NOMO-1 treated with DMSO at 0.1 percent for 48 hours (cell line): ENCODE results near the gene TRIAP1.
"Not testable (repeated sequence)": the region's sequence is repeated elsewhere in the genome, so short reads cannot be mapped to it uniquely, and the experiment has no call there.

ENCODE experiments used
- DNase-seq: peaks from one replicate; lab custom pipeline; 2025; ENCODE audit not compliant: unreplicated experiment; lab: John Stamatoyannopoulos, UW

Gene TRIAP1

GRCh38 chr12:120468821-120469449 is 22.8 kb upstream of the TRIAP1 start:
- peak; percentile 35 for DNase-seq

GRCh38 chr12:120468325-120468820 is 22.2 kb upstream of the TRIAP1 start:
- DNase-seq = peak; percentile 57

DNA sequence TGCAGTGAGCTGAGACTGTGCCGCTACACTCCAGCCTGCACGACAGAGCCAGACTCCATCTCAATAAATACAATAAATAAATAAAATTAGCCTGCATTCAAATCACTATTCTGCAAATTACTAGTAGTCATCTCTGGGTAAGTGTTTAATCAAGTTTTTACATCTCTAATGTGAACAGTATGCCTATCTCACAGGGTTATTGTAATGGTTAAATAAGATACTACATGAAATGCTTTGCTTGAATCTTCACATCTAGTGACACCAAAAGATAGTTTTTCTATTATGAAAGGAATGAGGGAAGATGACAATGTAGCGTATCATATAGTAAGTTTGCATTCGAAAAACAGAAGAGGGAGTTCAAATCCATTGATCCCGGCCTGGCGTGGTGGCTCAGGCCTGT is 21.3 kb upstream of the TRIAP1 start:
- no peak for DNase-seq

GRCh38 chr12:120466560-120467315 is 20.6 kb upstream of the TRIAP1 start:
- peak; percentile 36 for DNase-seq

DNA sequence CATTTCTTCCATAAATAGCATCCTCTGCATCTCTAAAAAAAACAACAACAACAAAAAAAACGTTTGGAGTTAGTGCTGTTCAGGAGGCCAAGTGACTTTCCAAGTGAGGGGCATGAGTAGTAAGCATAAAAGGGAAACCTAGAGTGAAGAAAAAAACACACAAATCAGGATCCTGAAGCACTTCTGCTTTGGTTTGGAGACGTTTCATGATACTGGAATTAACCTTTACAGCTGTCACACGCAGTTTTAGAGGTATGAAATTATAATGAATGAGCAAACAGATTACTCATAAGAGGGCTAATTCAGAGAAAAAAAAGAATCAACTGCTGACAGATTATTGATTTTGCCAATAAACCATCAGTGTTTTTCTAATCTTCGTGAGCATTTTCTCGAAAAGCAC is 19.6 kb upstream of the TRIAP1 start:
- DNase-seq = no peak

DNA sequence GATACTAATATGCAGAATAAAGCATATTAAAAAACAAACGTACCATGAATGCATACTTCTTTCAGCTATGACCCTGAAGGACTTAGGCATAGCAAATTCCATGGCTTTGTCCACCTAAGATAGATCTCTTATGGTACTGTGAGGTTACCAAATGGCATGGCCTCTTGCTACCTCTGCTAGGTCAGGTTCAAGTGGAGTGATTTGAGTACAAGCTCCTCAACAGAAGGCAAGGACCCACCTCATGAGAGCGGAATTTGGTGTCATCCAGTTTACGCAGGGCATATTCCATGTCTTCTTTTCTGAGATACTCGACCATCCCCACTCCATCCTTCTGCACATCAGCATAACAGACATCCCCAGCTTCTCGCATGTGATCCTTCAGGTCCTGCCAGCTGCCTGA is 17.5 kb upstream of the TRIAP1 start:
- DNase-seq = no peak

- no peak for DNase-seq
Measured at GRCh38 chr12:120462099-120462640, 16.0 kb upstream of the TRIAP1 start.

DNA sequence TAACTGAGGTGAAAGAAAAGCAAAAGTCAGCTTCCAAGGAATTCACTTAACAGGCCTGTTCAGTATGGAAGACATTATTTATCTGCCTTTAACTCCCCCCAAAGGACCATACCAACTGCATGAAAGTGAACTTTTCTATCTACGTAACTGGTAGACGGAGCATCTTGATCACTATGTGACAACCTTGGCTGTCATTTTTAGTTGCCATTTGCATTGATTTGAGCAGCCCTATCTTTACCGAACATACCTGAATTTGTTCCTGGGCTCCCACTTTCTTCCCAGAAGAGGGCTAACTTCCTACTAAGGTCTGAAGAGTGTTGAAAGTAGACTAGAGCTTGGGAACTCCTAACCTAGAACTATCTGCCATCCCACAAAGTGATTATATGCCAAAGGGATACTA is 14.0 kb upstream of the TRIAP1 start:
- DNase-seq = no peak

GRCh38 chr12:120457133-120457532 is 10.9 kb upstream of the TRIAP1 start:
- no peak for DNase-seq

DNA sequence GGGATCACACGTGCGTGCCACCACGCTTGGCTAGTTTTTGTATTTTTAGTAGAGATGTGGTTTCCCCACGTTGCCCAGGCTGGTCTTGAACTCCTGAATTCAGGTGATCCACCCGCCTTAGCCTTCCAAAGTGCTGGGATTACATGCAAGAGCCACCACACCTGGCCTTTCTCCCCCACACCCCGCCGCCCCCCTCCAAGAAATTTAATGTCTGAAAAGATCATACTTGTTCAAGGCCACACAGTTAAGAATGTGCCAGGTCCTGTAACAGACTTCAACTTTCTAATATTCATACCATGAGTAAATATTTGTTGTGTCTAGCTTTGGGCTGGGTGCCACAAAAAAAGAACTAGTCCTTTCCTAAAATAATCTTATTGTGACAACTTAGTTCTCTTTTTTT is 9.1 kb upstream of the TRIAP1 start:
- no peak for DNase-seq

DNA sequence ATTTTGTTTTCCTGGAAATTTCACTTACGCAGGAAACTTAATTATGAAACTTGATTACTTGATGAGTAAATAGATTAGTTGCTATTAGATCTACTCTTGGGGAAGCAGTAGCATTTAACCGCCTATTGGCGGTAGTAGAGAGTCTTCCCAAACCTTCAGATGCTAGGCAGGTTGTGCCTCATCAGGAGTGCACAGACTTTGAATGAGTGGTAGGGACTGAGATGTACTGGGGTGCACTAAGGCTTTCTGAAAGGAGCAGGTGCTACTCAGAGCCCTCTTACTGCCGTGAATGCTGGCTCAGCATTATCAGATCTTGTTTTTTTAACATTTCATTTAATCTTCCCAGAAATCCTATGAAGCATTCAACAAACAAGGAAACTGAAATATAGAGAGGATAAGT is 7.8 kb upstream of the TRIAP1 start:
- DNase-seq = peak; percentile 37

- DNase-seq = no peak
Measured at GRCh38 chr12:120453060-120453750, 7.0 kb upstream of the TRIAP1 start.

DNA sequence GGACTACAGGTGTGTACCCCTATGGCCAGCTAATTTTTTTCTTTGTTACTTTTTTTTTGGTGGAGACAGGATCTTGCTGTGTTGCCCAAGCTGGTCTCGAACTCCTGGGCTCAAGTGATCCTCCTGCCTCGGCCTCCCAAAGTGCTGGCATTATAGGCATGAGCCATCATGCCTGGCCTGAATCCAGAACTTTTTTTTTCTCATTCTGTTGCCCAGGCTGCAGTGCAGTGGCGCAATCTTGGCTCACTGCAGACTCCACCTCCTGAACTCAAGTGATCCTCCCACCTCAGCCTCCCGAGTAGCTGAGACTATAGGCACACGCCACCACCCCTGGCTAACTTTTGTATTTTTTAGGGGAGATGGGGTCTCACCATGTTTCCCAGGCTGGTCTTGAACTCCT is 6.3 kb upstream of the TRIAP1 start:
- not testable (repeated sequence) for DNase-seq

GRCh38 chr12:120447992-120448391 is 1.8 kb upstream of the TRIAP1 start:
- DNase-seq = no peak

DNA sequence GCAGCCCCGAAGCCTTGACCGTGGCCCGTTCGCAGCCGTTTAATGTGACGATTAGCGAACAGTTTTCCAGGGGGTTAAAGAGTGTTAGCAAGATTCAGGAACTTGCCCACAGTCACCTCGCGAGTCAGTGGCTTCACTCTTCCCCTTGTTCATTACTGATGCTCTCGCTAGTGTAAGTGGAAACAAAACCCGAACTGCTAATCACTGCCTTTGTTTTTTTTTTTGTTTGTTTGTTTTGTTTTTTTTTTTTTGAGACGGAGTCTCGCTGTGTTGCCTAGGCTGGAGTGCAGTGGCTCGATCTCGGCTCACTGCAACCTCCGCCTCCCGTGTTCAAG is 627 bp upstream of the TRIAP1 start:
- not testable (repeated sequence) for DNase-seq

DNA sequence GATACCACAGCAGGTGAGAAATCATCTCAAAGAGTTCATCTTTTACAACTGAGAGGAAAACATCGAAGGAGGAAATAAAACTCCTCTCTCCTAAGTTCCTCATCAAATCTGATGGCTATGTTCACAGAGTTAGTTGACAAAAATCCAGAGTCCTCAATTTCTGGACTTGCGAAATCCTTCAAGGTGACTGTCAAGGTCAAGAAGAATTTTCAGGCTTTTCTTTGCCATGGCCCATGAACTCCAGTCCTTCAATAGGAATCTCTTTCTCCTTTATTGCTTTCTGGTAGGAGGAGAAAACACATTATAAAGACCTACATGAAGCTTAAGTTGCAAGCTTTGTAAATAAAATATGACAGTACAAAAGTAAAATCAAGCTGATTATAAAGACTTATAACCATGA is 1.5 kb downstream of the TRIAP1 start:
- DNase-seq = no peak

- peak; percentile 69 for DNase-seq
Measured at GRCh38 chr12:120439646-120440247, 6.4 kb downstream of the TRIAP1 start.

DNA sequence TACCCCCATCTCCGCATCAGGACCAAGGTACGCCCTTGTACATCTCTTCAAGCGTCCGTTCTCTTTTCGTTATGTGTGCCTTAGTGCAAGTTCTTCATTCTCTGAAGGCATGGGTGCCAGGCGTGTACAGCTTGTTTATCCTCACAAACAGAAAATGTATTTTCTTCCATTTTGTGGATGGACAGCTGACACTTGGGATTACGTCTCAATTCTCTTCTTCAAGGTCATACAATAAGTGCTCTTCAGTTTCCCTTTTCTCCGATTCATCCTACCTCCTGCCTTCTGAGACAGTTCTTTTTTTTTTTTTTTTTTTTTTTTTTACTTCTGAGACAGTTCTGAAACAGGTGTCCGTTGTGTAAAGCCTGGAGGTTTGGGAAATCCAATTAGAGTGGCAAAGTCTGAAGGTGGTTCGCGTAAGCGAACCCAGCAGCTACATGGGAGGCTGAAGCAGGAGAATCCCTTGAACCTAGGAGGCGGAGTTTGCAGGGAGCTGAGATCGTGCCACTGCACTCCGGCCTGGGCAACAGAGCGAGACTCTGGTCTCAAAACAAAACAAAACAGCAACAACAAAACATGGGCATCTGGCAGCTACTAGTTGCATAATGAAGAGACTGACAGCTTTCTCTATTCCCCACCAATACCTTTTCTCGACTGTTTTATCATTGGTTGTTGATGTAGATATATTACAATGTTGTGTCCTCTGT is 7.5 kb downstream of the TRIAP1 start:
- no peak for DNase-seq

GRCh38 chr12:120437735-120438494 is 8.3 kb downstream of the TRIAP1 start, which contains the start of gene COX6A1:
Gene COX6A1 (plus strand): TSS chr12:120438113. CDS start chr12:120438127, 14 bp downstream.
- DNase-seq = peak; percentile 99
